Panc1 (cell line): Measurements from ENCODE around the gene TMEM97. TPM values are rescaled to one million over a fixed set of nuclear protein-coding genes. Genes with fewer than 3 reads are reported as not detected.
"Not testable (repeated sequence)": the region's sequence is repeated elsewhere in the genome, so short reads cannot be mapped to it uniquely, and the experiment has no call there.

Experiments used
- ATAC-seq: fragments of 200-7000 bp; cut with Tn5 transposase; 2 replicates; pipeline ENCODE4 v1.9.1; 2020; ENCODE audit warnings: mild to moderate bottlenecking, moderate library complexity
- BruUV-seq: library from RNA; stranded (reverse); fragments of 400-500 nt; replicated peaks from 2 replicates; lab custom pipeline; 2021; lab: Mats Ljungman, UMichigan
- CTCF ChIA-PET: fragments of 300-600 bp; sonication (Branson Sonifier 250); formaldehyde crosslinking; loops from one replicate; lab custom pipeline; 2022; ENCODE audit warnings: antibody characterized with exemption; lab: Charles Lee
- POLR2A ChIA-PET: fragments of 300-600 bp; sonication (Branson Sonifier 250); formaldehyde crosslinking; loops from one replicate; lab custom pipeline; 2022; ENCODE audit warnings: antibody characterized with exemption; lab: Charles Lee
- DNase-seq: peaks from one replicate; pipeline ENCODE4 v3.0.0-alpha.2; 2010; ENCODE audit warnings: low read depth, low spot score
- H3K27ac ChIP-seq: 2 replicates; pipeline ENCODE4 v1.5.1; 2011; ENCODE audit warnings: mild to moderate bottlenecking, low read length, inconsistent platforms
- H3K27me3 ChIP-seq: fragments of 200-500 bp; sonication (Bioruptor generic); 2 replicates; pipeline ENCODE4 v1.6.0; 2014; ENCODE audit warnings: low read length, inconsistent platforms; ENCODE audit not compliant: control insufficient read depth, insufficient read depth
- H3K36me3 ChIP-seq: fragments of 200-500 bp; sonication (Bioruptor generic); 2 replicates; pipeline ENCODE4 v1.5.1; 2014; ENCODE audit warnings: inconsistent platforms, mild to moderate bottlenecking, low read length, moderate library complexity; ENCODE audit not compliant: control insufficient read depth, insufficient read depth
- H3K4me1 ChIP-seq: 2 replicates; pipeline ENCODE4 v1.5.1; 2011; ENCODE audit warnings: inconsistent platforms, mild to moderate bottlenecking, low read length, moderate library complexity; ENCODE audit not compliant: control insufficient read depth, insufficient read depth
- H3K4me3 ChIP-seq, 2 experiments: 2 replicates each; pipeline ENCODE4 v1.5.1; 2011 to 2012; ENCODE audit warnings: low read depth in 2 of 2, low read length in 2 of 2, mild to moderate bottlenecking in 2 of 2, inconsistent platforms in 1 of 2, moderate library complexity in 1 of 2
- H3K9me3 ChIP-seq: fragments of 200-500 bp; sonication (Bioruptor generic); 2 replicates; pipeline ENCODE4 v1.5.1; 2014; ENCODE audit warnings: low read depth, mild to moderate bottlenecking, inconsistent platforms, low read length, moderate library complexity; ENCODE audit not compliant: control insufficient read depth, insufficient read depth
- POLR2AphosphoS5 ChIP-seq: IDR thresholded peaks from 2 replicates; pipeline ENCODE4 v1.6.1; 2012; ENCODE audit warnings: mild to moderate bottlenecking, low read depth, low read length, moderate library complexity
- SIN3A ChIP-seq: IDR thresholded peaks from 2 replicates; pipeline ENCODE4 v1.6.1; 2012; ENCODE audit warnings: low read depth, mild to moderate bottlenecking, low read length, moderate library complexity, borderline replicate concordance; ENCODE audit not compliant: insufficient read depth
- TCF7L2 ChIP-seq: IDR thresholded peaks from 2 replicates; pipeline ENCODE4 v1.6.1; 2011; ENCODE audit warnings: mild to moderate bottlenecking, low read depth, low read length, inconsistent platforms
- in situ Hi-C: cut with HindIII; loops from 2 replicates; pipeline ENCODE4 v1.10.0; 2016; ENCODE audit warnings: low sequenced_read_pairs, low pct_unique_long_range_greater_than_20kb
- intact Hi-C: fragments of 100-400 bp; cut with micrococcal nuclease; formaldehyde crosslinking; loops from one replicate; pipeline ENCODE4 v1.10.0; 2022; ENCODE audit not compliant: unreplicated experiment
- total RNA-seq: library from RNA; stranded (reverse); gene quantifications from one replicate; pipeline ENCODE4 v1.2.1, GENCODE V29; 2021; ENCODE audit not compliant: unreplicated experiment
- TF ChIP-seq, protein P1 (sequence below): fragments of 450-650 bp; IDR thresholded peaks from 2 replicates; pipeline ENCODE4 v1.5.1; 2017; ENCODE audit warnings: mild to moderate bottlenecking
- TF ChIP-seq, protein P2 (sequence below), 2 experiments: IDR thresholded peaks; 2 replicates each; pipeline ENCODE4 v1.6.1; 2011 to 2012; ENCODE audit warnings: low read depth in 2 of 2, control low read depth in 1 of 2, low read length in 1 of 2, mild to moderate bottlenecking in 1 of 2, moderate library complexity in 1 of 2; ENCODE audit not compliant: insufficient read depth in 1 of 2

Gene TMEM97
- total RNA-seq, 1 experiment from 2014 or later: 78.7 TPM

DNA sequence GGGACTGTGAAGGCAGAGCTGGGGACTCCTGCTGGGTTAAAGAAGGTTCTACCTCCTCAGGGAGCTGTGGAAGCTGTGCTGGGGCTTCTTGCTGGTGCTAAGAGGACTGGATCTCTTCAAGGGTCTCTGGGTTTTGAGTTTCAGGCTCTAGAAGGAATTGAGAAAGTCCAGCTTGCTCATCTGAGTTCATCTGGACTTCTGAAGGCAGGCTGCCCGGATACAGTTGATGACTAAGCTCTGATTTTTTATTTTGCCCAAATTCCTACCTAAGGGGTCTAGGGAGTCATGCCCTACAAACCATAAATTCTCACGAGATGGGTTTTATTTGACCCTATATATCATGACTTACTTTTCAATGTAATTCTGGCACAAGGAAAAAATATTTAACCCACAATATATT lies 46.8 kb upstream of the TMEM97 start:
- in situ Hi-C loops: no loop called here
- intact Hi-C loops: no loop called here
- no peaks in the 10 kb centered on the region for H3K4me1 ChIP-seq
- ATAC-seq: no peak
- no TSS peak for BruUV-seq
- no peaks in the 10 kb centered on the region for H3K9me3 ChIP-seq
- no peak for DNase-seq
- H3K4me3 ChIP-seq: no peak overlapping the region
- no peaks in the 10 kb centered on the region for H3K36me3 ChIP-seq
- H3K27ac ChIP-seq: no peak overlapping the region
- H3K27me3 ChIP-seq: no peaks in the 10 kb centered on the region; the same call in none of the 2 replicates
- POLR2A ChIA-PET: interaction anchor here (0.6 kb wide), 1 partner anchor 389 kb away, joined by 5 read pairs; no protein-coding TSS in a partner anchor
- CTCF ChIA-PET: interaction anchor here (1.0 kb wide), 1 partner anchor 21 kb away, joined by 3 read pairs; no protein-coding TSS in a partner anchor
- no peak for TF ChIP-seq SIN3A
- TF ChIP-seq, protein P1, sequence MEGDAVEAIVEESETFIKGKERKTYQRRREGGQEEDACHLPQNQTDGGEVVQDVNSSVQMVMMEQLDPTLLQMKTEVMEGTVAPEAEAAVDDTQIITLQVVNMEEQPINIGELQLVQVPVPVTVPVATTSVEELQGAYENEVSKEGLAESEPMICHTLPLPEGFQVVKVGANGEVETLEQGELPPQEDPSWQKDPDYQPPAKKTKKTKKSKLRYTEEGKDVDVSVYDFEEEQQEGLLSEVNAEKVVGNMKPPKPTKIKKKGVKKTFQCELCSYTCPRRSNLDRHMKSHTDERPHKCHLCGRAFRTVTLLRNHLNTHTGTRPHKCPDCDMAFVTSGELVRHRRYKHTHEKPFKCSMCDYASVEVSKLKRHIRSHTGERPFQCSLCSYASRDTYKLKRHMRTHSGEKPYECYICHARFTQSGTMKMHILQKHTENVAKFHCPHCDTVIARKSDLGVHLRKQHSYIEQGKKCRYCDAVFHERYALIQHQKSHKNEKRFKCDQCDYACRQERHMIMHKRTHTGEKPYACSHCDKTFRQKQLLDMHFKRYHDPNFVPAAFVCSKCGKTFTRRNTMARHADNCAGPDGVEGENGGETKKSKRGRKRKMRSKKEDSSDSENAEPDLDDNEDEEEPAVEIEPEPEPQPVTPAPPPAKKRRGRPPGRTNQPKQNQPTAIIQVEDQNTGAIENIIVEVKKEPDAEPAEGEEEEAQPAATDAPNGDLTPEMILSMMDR: no peak
- TF ChIP-seq POLR2AphosphoS5: no peak
- no peak for TF ChIP-seq TCF7L2
- TF ChIP-seq, protein P2, sequence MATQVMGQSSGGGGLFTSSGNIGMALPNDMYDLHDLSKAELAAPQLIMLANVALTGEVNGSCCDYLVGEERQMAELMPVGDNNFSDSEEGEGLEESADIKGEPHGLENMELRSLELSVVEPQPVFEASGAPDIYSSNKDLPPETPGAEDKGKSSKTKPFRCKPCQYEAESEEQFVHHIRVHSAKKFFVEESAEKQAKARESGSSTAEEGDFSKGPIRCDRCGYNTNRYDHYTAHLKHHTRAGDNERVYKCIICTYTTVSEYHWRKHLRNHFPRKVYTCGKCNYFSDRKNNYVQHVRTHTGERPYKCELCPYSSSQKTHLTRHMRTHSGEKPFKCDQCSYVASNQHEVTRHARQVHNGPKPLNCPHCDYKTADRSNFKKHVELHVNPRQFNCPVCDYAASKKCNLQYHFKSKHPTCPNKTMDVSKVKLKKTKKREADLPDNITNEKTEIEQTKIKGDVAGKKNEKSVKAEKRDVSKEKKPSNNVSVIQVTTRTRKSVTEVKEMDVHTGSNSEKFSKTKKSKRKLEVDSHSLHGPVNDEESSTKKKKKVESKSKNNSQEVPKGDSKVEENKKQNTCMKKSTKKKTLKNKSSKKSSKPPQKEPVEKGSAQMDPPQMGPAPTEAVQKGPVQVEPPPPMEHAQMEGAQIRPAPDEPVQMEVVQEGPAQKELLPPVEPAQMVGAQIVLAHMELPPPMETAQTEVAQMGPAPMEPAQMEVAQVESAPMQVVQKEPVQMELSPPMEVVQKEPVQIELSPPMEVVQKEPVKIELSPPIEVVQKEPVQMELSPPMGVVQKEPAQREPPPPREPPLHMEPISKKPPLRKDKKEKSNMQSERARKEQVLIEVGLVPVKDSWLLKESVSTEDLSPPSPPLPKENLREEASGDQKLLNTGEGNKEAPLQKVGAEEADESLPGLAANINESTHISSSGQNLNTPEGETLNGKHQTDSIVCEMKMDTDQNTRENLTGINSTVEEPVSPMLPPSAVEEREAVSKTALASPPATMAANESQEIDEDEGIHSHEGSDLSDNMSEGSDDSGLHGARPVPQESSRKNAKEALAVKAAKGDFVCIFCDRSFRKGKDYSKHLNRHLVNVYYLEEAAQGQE (IDR thresholded peaks at IDR 0.05; ENCODE audit: insufficient read depth in 1 of 2, low read depth in 2 of 2, low read length in 1 of 2): no peak

DNA sequence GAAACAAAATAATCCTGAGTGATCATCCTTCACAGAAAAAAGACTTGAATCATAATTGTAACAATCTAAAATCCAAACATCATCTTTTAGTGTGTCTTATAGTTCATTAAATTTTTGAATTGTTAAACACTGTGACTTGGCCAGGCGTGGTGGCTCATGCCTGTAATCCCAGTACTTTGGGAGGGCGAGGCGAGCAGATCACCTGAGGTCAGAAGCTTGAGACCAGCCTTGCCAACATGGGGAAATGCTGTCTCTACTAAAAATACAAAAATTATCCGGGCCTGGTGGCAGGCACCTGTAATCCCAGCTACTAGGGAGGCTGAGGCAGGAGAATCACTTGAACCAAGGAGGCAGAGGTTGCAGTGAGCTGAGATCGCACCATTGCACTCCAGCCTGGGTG lies 45.7 kb upstream of the TMEM97 start:
- H3K27me3 ChIP-seq, H3K36me3 ChIP-seq, H3K4me1 ChIP-seq, ATAC-seq, H3K27ac ChIP-seq, DNase-seq, BruUV-seq, POLR2A ChIA-PET, CTCF ChIA-PET, H3K9me3 ChIP-seq, H3K4me3 ChIP-seq, intact Hi-C loops, in situ Hi-C loops: not testable (repeated sequence)

DNA sequence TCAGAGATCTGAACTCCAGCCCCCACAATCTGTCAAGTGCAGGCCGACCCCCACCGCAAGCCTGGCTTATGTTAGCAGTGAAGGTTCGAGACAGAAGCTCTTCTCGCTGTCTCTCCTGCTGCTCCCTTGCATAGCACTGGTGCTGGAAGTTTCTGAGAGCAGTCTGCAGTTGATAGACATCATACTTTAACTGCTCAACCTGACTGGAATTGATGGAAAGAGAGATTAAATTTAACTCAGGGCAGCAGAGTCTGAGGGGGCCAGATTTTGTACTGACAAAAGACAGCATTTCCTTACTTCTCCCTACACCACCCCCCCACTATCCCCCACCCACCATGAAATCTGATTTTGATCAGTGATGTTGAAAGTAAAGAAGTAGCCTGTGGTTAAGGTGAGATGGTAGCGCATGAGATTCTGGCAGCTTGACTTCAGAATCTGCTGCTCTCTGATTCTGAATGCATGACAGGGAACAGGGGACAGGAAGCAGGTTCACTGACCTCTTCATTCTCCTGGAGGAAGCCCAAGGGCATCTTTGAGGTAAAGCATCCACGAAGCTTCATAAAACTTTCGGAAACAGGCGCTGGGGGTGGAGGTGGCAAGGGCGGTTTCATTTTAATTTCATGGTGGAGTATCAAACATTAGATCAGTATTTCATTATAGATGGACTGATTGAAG lies 44.3 kb upstream of the TMEM97 start:
- Histone ChIP-seq H3K36me3 (no peaks in the 10 kb centered on the region), H3K27ac (no peak overlapping the region), H3K9me3 (no peaks in the 10 kb centered on the region), H3K4me1 (no peaks in the 10 kb centered on the region), H3K27me3 (no peaks in the 10 kb centered on the region; the same call in none of the 2 replicates), H3K4me3 (no peak overlapping the region)
- ChIA-PET POLR2A (no interaction called here), CTCF (no interaction called here)
- ATAC-seq (no peak), DNase-seq (no peak)
- intact Hi-C loops: no loop called here
- TF ChIP-seq SIN3A (no peak), TCF7L2 (no peak), POLR2AphosphoS5 (no peak)
- TF ChIP-seq, protein P1: no peak
- TF ChIP-seq, protein P2 (IDR thresholded peaks at IDR 0.05; ENCODE audit: insufficient read depth in 1 of 2, low read depth in 2 of 2, low read length in 1 of 2): no peak
- in situ Hi-C loops: no loop called here
- no TSS peak for BruUV-seq
